Activated T-cell treated with anti-CD3 and anti-CD28 coated beads for 48 hours (primary cell): ENCODE results near the gene TNIP1.

Experiments
- DNase-seq: peaks from one replicate; pipeline ENCODE4 v3.0.0-alpha.2; 2020; ENCODE audit warnings: low read depth

TNIP1 gene

DNA sequence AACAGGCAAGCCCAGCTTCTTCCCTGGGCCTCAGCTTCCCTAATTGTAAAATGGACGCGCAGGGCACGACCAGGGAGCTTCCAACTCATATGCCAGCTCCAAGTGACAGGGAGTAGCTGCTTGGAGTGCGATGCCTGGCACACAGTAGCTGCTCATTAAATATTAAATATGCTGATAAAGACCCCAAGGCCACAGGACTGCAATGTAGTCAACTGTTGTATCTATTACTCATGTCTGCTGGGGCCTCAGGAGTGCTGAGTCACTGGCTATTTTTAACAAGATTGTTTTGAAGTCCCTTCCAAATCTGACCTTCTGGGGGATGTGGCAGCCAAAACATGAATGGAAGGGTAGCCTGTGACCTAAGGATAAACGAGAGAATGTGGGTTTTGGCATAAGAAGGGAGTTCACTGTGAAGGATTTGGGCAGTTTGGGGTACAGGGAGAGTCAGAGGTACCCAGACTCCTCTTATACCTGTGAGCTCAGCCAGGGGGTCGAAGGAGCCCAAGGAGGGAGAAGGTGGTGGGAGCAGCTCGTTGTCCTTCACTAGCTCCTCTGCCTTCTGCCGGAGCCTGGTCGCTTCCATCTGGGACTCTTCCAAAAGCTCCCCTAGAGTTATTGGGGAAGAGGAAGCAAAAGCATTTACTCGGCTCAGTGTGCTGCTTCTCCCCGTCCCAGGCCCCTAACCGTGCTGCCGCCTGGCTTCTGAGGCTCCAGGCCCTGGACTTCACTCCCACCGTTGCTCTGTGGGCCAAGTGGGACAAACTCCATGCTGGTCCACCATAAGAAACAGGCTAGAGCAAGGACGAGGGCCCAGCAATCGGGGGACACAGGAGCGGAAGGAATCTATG, 17.5 kb downstream of the TNIP1 start:
- DNase-seq: no peak

DNA sequence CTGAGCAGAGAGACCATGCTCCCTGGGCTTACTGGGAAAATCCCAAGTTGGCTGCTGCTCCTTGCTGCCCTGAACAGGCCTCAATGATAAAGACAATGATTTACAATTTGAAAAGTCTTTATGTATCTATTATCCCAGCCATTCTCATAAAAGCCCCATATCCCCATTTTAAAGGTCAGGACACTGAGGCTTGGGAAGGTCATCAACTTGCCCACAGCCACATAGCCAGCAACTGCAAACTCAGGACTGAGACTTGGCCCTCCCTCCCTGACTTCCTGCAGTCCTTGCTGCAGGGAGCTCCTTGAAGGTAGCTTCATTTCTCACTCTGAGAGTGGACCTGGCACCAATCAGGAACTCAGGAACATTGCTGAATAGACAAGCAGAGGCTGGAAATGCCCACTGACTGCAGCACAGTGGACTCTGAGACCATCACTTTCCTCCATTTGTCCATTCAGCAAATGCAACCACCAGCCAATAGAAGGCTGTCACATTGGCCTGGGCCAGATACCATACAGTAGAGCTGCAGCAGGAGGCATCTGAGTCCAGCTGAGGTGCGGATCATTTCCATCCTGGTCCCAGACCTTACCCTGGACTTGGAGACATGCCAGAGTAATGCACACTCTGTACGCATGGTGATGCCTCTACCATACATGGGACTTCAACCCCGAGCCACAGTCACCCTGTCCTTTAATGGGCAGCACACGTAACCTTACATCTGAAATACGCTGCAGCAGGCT, 18.3 kb downstream of the TNIP1 start:
- DNase-seq: no peak

DNA sequence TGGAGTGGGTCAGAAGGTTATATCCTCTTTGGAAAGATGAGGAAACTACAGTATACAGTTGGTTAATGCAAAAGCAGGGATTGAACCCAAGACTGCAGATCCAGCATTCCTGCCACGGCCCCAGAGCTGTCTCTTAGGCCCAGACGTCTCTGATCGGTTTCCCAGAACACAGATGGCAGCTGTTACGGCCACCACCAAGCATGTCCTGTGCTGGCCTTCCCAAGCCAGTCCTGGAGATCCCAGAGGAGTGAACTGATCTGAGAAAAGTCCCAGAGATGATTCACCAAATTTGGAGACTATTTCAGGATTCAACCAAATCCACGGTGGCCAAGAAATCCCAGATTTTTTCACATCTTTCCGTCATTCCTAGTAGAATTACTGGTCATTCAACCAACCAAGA, 20.1 kb downstream of the TNIP1 start:
- DNase-seq: no peak

DNA sequence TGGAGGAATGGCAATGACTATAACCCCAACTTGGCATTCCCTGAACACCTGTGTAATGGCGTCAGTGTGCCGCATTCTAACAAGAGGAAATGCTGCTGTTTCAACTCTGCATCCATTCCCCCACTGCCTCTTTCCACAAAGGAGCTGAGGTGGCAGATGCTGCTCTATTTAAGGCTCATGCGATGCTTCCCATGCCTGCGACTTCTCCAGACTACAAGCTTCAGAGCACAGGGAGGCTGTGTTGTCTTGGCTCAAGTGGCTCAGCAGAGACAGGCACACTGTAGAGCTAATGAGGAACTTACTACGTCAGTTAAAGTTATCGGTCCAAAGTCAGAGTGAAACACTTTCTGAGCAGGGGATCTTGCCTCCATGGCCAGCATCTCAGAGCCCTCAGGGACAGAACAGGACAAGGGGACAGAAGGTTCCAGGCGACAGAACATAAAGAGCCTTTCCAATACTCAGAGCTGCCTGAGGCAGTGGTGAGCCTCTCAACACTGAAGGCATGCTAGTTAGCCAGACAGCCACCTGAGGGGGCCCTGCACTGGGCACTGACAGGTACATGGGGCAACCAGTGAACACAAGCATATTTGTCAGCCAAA, 21.8 kb downstream of the TNIP1 start:
- DNase-seq: no peak

DNA sequence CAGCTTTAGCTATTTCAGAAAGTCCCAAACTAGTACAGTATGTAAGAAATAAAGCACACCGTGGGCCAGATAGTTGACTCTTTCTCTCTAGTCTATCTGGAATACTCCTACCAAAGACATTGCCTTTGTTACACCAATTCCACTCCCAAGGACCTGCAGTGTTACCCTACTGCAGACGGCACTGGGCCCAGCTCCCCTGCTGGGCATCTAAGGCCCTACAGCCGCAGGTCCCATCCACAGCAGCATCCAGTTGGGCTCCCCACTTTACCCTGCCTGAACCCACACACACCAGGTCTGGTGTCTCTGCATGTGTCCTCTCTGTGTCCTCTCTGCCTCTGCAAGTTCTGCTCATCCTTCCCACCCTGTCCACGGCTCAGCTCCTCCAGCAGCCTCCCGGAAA, 22.5 kb downstream of the TNIP1 start:
- DNase-seq: no peak

DNA sequence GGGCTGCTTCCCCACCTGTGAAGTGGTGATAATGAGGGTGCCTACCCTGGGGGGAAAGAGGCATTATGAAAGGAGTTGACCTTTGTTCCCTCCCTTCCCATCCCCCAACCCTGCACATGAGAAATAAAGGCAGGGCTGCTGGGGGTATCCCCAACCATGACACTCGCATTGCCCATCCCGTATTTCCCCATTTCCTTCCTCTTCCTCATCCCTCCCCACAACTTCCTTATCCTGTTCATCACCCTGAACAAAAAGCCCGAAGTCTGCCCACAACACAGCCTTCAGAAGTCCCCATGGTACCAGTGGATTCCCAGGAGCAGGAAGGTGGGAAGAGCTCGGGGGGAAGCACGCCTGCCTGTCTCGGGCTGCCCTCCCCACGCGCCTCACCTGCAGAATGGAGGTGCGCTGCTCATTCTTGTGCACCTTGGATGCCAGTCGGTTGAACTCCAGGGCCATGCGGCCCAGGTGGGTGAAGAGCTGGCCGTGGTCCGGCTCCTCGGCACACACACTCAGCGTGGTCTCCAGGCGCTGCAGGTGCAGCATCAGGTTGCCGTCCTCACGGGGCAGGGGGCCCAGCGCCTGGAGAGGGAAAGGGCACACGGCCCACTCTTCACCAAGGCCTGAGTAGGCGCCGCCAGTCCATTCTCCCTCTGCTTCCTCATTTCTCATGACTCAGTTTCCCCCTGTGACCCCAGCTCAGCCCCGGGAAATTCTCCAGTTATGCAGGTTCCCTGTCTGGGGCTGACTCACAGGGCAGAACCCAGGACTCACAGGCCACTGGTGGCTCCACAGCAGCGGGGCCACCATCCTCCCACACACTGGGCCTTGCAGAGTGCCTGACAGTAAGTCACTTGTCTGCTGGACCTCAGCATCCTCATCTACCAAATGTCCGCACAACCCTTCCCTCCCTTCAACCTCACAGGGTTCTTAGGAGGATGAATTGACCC, 24.2 kb downstream of the TNIP1 start:
- no peak for DNase-seq

DNA sequence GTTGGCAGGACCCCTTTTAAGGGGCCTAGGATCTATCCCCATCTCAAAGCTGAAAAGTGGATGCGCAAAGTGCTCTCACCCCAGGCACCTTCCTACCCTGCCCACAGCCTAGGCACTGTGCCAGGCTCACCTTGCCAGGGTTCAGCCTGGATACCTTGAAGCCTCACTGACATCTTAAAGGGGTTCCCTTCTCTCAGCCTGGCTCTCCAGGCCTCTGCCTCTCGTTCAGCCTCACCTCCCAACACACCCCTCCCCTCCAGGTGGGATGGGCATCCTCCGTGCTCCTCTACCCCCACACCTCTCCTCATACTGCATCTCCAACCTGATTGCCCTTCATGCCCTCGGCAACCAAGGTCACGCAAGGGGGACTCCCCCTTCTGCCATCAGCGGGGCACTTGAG, 25.5 kb downstream of the TNIP1 start:
- no peak for DNase-seq

DNA sequence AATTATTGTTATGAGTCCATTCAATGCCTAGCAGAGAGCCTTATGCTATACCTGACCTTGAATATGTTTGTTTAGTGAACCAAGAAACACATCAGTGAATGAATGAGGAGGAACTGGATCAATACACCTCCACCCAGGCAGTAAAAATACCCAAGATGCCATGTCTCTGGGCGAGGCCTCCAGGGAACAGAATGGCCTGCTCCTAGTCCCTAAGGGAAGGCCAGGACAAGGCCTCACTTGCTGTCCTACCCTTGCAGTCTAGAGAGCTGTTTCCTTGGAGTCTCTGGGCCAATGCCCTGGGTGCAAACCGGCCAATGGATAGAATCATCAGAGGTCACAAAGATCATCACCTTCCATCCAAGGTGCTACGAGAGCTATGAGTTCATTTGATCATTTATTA, 26.1 kb downstream of the TNIP1 start:
- DNase-seq: no peak

DNA sequence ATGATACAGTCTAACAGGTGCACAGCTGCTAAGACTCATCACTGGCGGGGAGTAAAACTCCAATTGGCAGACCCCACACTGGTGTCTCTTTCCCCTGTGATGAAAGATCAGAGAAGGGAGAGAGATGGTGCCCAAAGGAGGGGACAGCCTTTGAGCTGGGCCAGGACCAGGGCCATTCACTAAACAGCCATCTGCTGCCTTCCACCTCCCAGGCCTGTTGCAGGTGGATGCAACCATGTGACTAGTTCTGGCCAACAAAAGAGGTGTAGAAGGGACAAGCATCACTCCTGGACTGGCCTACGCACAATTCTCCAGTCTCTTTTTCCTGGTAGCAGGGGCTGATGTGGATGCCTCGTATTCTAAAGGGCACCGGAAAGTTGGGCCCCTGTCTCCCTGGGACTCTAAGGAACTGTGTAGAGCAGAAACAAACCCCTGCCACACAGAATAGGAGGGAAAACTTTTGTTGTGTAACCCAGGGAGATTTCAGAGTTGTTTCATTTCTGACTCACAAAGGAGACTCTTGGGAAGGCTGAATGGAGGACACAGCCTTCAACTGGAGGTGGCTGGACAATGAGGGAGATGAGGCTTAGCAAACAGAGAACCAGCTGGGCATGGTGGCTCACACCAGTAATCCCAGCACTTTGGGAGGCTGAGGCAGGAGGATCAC, 26.9 kb downstream of the TNIP1 start:
- DNase-seq: no peak

DNA sequence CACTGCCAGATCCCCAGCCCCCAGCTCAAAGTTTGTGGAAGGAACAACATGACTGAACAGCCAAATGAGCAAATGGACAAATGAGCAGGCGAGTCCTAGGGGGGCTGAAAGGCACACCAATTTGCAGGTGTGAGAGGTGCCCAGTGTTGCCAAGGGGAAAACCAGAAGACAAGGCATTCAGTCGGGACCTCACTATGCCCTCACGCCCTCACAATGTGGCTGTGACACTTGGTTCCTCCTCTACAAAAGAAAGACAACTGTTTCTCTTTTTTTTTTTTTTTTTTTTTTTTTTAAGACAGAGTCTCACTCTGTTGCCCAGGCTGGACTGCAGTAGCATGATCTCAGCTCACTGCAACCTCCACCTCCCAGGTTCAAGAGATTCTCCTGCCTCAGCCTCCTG, 28.0 kb downstream of the TNIP1 start:
- DNase-seq: no peak

DNA sequence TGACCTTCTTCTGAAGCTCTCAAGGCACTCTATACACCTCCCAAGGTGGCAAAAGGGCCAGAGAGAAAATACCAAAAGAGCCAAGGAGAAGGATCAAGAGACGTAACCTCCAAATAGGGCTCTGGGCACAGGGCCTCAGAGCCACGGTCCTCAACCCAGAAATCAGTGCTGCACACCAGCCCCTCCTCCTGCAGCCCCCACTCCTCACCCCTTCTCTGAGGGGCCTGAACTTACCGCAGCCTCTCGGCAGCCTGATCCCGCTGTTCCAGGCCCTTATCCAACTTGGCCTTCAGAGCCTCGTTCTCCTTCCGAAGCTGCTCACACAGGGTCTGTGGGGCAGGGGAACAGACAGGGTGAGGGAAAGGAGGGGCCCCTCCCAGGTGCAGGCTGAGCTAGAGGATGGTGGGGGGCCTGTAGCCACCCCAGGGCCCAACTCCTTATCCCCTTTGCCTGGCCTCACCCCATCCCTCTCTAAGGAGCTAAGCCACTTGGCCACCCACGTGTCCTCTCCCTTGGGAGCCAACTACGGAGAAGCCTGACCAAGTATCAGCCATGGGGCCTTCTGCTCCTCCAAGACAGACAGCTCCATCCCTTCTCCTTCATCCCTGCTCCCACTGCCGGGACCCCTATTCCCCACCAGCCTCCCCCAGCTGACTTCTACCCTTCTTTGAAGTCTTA, 28.8 kb downstream of the TNIP1 start:
- DNase-seq: no peak

DNA sequence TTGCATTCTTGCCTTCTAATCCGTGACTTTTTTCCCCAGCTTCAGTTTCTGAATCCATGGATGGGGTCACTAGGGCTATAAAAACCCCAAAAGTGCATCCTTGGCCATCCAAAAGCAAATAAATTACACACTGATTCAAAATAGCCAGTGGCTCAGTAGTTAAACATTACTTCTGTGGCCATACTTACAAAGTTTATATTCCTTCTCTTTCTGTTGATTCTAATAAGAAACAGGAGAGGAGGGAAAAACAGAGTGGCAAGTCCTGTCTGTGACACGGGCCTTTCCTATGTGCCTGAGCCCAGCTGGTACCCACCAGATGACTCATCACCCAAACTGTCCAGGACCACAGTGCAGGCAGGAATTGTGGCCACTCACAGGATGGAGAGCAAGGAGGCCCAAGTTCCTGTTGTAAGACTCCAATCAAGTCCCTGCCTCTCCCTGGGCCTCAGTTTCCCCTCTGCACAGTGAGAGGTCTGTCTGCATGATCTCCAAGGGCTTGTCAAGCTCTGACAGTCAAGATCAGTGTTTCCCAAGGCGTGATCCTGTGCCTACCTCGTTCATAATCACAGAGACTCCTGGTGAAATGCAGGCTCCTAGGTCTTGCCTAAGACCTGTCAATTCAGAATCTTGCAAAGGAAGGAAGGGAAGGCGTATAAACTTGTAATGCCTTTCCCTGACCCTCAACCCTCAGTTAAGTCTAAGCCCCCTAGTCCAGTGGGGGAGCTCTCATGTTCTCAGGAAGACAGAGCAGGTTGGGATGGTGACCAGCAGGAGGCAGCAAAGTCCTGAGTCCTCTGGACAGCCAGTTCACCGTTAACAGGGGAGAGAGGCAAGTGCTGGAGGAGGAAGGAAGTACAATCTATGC, 29.5 kb downstream of the TNIP1 start:
- peak; percentile 57 for DNase-seq

DNA sequence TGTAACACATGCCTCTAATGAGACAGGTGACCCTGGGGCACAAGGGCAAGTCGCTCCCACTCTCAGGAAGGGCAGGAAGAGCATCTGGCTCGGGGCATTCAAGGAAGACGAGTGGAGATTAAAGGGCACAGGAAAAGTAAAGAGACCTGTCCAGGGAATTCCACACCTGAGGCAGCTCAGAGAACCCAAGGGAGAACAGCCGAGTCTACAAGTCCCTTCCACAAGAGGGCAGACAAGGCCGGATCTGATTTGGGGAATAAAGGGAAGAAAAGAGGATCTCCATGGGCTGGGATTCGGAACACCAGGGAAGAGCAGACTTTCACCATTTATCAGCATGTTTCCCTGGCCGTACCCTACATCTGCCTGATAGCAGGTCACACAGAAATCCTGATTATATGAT, 32.3 kb downstream of the TNIP1 start:
- DNase-seq: no peak

DNA sequence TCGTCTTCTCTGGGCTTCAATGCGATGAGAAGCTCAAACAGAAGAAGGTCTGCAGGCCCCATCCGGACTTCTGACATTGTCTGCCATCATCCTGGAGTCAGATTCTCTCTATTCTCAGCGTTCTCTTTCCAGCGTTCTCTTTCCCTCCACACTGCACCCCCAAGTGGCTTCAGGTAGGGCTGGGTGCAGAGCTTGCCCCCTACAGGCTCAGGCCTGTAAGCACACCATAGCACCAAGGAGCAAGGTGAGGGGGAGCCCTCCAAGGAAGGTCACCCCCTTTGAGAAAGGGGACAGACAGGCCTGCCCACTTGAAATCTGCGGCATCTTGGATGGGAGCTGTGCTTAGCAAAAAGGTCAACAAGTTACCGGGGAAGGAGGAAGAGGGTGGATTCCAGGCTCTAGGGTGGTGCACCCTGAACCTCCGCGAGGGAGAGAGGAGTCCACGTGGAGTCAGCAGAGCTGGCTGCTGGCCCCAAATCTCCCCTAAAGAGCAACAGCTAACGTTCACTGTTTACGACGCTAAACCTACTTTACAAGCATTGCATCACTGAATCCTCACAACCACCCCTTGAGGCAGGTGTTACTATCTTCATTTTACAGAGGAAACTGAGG, 32.9 kb downstream of the TNIP1 start:
- DNase-seq: no peak

DNA sequence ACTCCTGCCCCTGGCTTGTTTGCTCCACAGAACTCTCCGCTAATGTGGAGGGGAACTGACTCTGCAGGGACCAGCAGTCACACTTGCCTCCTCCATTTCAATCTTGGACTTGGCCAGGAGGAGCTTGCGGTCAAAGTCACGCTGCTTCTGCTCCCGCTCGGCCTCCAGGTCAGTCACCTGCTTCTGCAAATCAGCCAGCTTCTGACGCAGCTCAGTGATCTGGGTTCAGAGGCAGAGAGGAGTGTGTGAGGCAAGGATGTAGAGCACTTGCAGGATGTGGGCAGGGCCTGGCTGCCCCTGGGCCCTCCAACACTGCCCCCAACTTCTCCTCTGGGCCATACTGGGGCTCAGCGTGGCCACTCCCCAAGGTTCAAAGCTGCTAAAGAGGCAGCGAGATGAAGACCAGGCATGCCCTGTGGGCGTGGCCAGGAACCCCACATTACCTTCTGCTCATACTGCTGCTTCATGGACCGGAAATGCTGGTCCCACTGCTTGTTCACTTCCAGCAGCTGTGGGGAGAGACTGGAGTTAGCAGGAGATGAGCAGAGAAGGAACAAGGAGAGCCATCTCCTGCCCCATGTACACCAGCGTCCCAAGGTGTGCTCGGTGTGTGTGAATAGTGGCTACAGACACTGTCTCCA, 38.3 kb downstream of the TNIP1 start:
- no peak for DNase-seq

DNA sequence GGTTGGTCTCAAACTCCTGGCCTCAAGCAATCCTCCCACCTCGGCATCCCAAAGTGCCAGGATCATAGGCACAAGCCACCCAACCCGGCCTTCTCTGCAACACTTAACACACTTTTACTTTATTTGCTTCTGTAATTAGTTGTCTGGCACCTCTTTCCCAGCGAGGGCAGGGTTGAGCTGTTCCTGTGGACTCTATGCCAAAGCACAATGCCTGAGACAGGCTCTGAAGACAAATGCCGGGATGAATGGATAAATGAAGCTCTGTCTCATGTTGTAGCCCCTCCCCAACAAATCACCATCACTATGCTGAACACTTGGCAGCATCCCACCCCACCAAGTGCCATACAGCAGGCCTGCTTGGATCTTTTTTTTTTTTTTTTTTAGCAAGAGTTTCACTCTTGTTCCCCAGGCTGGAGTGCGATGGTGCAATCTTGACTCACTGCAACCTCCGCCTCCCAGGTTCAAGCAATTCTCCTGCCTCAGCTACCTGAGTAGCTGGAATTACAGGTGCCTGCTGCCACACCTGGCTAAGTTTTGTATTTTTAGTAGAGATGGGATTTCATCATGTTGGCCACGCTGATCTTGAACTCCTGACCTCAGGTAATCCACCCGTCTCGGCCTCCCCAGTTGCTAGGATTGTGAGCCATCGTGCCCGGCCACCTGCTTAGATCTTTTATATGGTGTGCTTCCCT, 39.1 kb downstream of the TNIP1 start:
- no peak for DNase-seq

DNA sequence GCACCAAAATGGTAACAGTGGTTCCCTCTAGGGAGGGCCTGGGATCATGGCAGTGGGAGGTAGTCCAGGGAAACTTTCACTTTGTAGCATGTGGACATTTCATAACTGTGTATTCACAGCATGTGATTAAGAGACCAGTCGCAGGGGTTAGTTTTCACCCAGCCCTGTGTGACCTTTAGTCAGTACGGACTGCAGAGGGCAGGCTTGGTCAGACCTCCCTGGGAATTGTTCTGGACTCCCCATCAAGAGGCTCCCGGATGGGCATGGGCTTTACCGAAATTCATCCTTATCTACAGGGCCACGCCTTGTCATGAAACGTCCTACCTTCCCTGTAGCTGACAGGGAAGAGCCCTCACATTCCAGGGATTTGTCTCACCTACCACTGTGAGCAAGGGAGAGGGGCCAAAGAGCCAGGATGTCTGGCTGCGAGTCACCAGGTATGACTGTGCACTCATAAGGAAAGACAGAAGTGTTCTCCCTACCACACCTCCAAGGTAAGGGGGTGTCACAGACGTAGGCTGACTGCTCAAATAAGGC, 40.6 kb downstream of the TNIP1 start:
- DNase-seq: no peak

DNA sequence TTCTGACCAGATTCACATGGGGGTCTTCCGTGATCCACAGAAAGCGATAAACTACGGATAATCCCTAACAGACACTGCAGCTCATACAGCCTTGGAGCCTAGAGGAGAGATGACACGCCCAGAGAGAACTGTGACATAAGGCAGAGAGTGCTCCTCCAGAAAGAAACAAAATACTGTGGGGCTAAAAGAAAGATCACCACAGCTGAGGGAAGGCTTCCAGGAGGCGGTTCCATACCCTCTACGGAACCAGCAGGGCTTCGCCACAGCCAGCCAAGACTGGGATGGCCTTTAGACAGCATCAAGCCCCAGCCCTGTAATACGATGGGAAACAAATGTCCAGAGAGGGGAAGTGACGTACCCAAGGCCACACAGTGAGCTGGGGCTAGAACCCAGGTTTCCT, 41.2 kb downstream of the TNIP1 start:
- DNase-seq: no peak
